ENCODE measurements around the gene POLE.

DNA sequence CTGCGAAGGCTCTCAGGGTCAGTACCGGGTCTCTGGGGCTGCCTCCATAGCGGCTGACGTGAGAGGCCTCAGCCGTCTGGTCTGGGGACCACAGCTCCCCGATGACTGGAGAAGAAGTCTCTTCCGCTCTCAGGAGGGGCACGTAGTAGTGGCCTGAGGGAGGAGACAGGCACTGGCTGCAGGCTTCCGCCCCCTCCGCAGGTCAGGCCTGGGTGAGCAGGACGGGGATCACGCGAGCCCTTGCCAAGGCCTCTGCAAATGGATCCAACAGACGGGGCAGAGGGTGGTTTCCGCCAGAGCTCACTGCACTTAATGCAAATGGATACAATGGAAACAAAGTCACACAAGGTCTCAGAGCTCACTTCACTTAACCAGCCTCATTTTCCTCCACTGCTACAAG is 49.8 kb upstream of the POLE start:
- TF ChIP-seq, protein P1, sequence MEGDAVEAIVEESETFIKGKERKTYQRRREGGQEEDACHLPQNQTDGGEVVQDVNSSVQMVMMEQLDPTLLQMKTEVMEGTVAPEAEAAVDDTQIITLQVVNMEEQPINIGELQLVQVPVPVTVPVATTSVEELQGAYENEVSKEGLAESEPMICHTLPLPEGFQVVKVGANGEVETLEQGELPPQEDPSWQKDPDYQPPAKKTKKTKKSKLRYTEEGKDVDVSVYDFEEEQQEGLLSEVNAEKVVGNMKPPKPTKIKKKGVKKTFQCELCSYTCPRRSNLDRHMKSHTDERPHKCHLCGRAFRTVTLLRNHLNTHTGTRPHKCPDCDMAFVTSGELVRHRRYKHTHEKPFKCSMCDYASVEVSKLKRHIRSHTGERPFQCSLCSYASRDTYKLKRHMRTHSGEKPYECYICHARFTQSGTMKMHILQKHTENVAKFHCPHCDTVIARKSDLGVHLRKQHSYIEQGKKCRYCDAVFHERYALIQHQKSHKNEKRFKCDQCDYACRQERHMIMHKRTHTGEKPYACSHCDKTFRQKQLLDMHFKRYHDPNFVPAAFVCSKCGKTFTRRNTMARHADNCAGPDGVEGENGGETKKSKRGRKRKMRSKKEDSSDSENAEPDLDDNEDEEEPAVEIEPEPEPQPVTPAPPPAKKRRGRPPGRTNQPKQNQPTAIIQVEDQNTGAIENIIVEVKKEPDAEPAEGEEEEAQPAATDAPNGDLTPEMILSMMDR (conservative IDR thresholded peaks at IDR 0.05; ENCODE audit: low read length), result no peak
- TF ChIP-seq EZH2phosphoT487 (IDR thresholded peaks at IDR 0.05; ENCODE audit: borderline replicate concordance), result no peak
